HCT116 (cell line): ENCODE measurements around the gene STAT6.

Source experiments
- EZH2phosphoT487 ChIP-seq: fragments of 200-600 bp; IDR thresholded peaks from 2 replicates; pipeline ENCODE4 v1.6.1; 2018; ENCODE audit warnings: antibody characterized with exemption, borderline replicate concordance
- JUND ChIP-seq: IDR thresholded peaks from 2 replicates; pipeline ENCODE4 v1.6.1; 2012
- POLR2A ChIP-seq: IDR thresholded peaks from 2 replicates; pipeline ENCODE4 v1.7.0; 2011; ENCODE audit warnings: borderline replicate concordance; ENCODE audit not compliant: insufficient read depth, insufficient read length; ENCODE audit errors: extremely low read depth
- RAD21 ChIP-seq: IDR thresholded peaks from 2 replicates; pipeline ENCODE4 v1.6.1; 2012; ENCODE audit warnings: low read depth, mild to moderate bottlenecking
- SP1 ChIP-seq: IDR thresholded peaks from 2 replicates; pipeline ENCODE4 v1.6.1; 2012; ENCODE audit warnings: low read depth
- ZFX ChIP-seq: fragments of 450-650 bp; IDR thresholded peaks from 2 replicates; pipeline ENCODE4 v1.6.1; 2017
- ZNF274 ChIP-seq: fragments of 200-500 bp; sonication (Bioruptor generic); IDR thresholded peaks from 2 replicates; pipeline ENCODE4 v1.6.1; 2014; ENCODE audit warnings: mild to moderate bottlenecking, low read depth, low read length, inconsistent platforms
- TF ChIP-seq, protein P1 (sequence below): IDR thresholded peaks from 2 replicates; pipeline ENCODE4 v1.6.1; 2012; ENCODE audit warnings: low read depth
- TF ChIP-seq, protein P2 (sequence below), 3 experiments: fragments of 200-600 bp in 1 of 3; sonication (generic) in 1 of 3; IDR thresholded peaks in 2 of 3; conservative IDR thresholded peaks in 1 of 3; 2 replicates each; pipeline ENCODE4 v1.5.1; 2012 to 2017; ENCODE audit warnings: low read depth in 2 of 3, low read length in 2 of 3, antibody characterized with exemption in 1 of 3, borderline replicate concordance in 1 of 3, control low read depth in 1 of 3, mild to moderate bottlenecking in 1 of 3, mixed read lengths in 1 of 3, mixed run types in 1 of 3, moderate library complexity in 1 of 3; ENCODE audit not compliant: insufficient read depth in 1 of 3

DNA sequence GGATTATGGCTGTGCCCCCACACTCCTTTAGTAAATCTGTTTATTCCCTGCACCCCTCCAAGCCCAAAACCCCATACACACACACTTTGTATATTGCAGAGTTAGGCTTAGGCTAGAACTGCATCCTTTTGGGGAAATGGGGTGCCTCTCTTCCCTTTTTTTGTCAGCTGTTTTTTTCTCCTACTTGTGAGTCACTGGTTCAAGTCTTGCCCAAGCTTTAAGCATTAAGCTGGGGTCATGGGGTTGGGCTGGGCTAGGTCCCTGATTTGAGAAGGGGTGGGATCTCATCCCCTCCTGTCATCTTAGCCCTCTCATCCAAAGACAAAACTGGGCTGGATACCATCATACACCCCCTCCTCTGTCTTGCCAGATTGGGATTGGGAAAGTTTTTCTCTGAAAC, 18.7 kb upstream of the STAT6 start:
- TF ChIP-seq, protein P1, sequence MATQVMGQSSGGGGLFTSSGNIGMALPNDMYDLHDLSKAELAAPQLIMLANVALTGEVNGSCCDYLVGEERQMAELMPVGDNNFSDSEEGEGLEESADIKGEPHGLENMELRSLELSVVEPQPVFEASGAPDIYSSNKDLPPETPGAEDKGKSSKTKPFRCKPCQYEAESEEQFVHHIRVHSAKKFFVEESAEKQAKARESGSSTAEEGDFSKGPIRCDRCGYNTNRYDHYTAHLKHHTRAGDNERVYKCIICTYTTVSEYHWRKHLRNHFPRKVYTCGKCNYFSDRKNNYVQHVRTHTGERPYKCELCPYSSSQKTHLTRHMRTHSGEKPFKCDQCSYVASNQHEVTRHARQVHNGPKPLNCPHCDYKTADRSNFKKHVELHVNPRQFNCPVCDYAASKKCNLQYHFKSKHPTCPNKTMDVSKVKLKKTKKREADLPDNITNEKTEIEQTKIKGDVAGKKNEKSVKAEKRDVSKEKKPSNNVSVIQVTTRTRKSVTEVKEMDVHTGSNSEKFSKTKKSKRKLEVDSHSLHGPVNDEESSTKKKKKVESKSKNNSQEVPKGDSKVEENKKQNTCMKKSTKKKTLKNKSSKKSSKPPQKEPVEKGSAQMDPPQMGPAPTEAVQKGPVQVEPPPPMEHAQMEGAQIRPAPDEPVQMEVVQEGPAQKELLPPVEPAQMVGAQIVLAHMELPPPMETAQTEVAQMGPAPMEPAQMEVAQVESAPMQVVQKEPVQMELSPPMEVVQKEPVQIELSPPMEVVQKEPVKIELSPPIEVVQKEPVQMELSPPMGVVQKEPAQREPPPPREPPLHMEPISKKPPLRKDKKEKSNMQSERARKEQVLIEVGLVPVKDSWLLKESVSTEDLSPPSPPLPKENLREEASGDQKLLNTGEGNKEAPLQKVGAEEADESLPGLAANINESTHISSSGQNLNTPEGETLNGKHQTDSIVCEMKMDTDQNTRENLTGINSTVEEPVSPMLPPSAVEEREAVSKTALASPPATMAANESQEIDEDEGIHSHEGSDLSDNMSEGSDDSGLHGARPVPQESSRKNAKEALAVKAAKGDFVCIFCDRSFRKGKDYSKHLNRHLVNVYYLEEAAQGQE = no peak
- TF ChIP-seq EZH2phosphoT487 (no peak), SP1 (no peak), ZFX (no peak), RAD21 (no peak), ZNF274 (no peak), JUND (no peak), POLR2A (no peak)
- TF ChIP-seq, protein P2, sequence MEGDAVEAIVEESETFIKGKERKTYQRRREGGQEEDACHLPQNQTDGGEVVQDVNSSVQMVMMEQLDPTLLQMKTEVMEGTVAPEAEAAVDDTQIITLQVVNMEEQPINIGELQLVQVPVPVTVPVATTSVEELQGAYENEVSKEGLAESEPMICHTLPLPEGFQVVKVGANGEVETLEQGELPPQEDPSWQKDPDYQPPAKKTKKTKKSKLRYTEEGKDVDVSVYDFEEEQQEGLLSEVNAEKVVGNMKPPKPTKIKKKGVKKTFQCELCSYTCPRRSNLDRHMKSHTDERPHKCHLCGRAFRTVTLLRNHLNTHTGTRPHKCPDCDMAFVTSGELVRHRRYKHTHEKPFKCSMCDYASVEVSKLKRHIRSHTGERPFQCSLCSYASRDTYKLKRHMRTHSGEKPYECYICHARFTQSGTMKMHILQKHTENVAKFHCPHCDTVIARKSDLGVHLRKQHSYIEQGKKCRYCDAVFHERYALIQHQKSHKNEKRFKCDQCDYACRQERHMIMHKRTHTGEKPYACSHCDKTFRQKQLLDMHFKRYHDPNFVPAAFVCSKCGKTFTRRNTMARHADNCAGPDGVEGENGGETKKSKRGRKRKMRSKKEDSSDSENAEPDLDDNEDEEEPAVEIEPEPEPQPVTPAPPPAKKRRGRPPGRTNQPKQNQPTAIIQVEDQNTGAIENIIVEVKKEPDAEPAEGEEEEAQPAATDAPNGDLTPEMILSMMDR (IDR thresholded peaks at IDR 0.05 in 2 of 3, conservative IDR thresholded peaks at IDR 0.05 in 1 of 3; ENCODE audit: borderline replicate concordance in 1 of 3, insufficient read depth in 1 of 3, low read depth in 2 of 3, low read length in 2 of 3) = no peak
